Small intestine (tissue), 7 donors: Measurements from ENCODE around the gene HERPUD1. TPM values are rescaled to one million over a fixed set of nuclear protein-coding genes. Genes with fewer than 3 reads are reported as not detected.

ENCODE experiments used
- DNase-seq, 2 donors: peaks; one replicate each; pipeline versions ENCODE4 v3.0.0 to v3.0.0-alpha.2; 2013
- FAIRE-seq: peaks from 2 replicates; lab custom pipeline; 2012; peaks lifted over from hg19 to GRCh38; lab: Jason Lieb, UNC
- H3K27ac ChIP-seq, 3 donors: one replicate each; pipeline ENCODE4 v1.5.1; 2013; ENCODE audit warnings: low read length in 2 of 3, mild to moderate bottlenecking in 2 of 3, control low read depth in 1 of 3, inconsistent platforms in 1 of 3, low read depth in 1 of 3, moderate library complexity in 1 of 3
- H3K27me3 ChIP-seq, 3 donors: one replicate each; pipeline ENCODE4 v1.6.1; 2013; ENCODE audit warnings: low read length in 3 of 3, inconsistent platforms in 1 of 3; ENCODE audit not compliant: control insufficient read depth in 3 of 3, insufficient read depth in 3 of 3
- H3K36me3 ChIP-seq, 3 donors: one replicate each; pipeline ENCODE4 v1.6.1; 2013; ENCODE audit warnings: low read length in 3 of 3, inconsistent platforms in 1 of 3, low read depth in 1 of 3, mild to moderate bottlenecking in 1 of 3, moderate library complexity in 1 of 3; ENCODE audit not compliant: control insufficient read depth in 3 of 3, insufficient read depth in 2 of 3
- H3K4me1 ChIP-seq, 3 donors: one replicate each; pipeline ENCODE4 v1.6.1; 2013; ENCODE audit warnings: low read length in 2 of 3, inconsistent platforms in 1 of 3, low read depth in 1 of 3, mild to moderate bottlenecking in 1 of 3, moderate library complexity in 1 of 3; ENCODE audit not compliant: control insufficient read depth in 3 of 3, insufficient read depth in 2 of 3
- H3K4me3 ChIP-seq, 3 donors: one replicate each; pipeline ENCODE4 v1.5.1; 2013; ENCODE audit warnings: low read length in 3 of 3, control low read depth in 1 of 3, inconsistent platforms in 1 of 3, low read depth in 1 of 3, mild to moderate bottlenecking in 1 of 3, moderate library complexity in 1 of 3
- H3K9me3 ChIP-seq, 2 donors: one replicate each; pipeline ENCODE4 v1.6.1; 2013; ENCODE audit warnings: low read depth in 1 of 2, low read length in 1 of 2; ENCODE audit not compliant: control insufficient read depth in 2 of 2, insufficient read depth in 1 of 2
- WGBS, 3 donors: extraction: QIAGEN DNeasy Blood & Tissue Kit; methylation state at CpG; one replicate each; pipeline ENCODE4 v1.1.7; 2013; 5-methylcytosine and 5-hydroxymethylcytosine counted together
- polyA plus RNA-seq, 4 donors: library from polyadenylated mRNA; stranded (reverse) in 3 of 4; unstranded in 1 of 4; fragments of 200-250 nt in 3 of 4; fragments of 120-200 nt in 1 of 4; gene quantifications; one replicate each; pipeline versions ENCODE4 v1.2.1 to v1.2.3, GENCODE V29; 2013
- donor health status: healthy with polysubstance abuse.
- donor health status: control.
- donor health status: control.
- donor health status: Bipolar disorder and iron deficiency.
- donor health status: healthy.

HERPUD1 gene
- polyA plus RNA-seq, 4 donors: 25.9 to 129 (median 97.1) TPM

GRCh38 chr16:56950455-56950854 lies 18.5 kb downstream of the HERPUD1 start:
- H3K36me3 ChIP-seq: peaks cover 0 to 10% (median 6%) of the 10 kb centered on the region in 3 donors
- peaks cover 0 to 2% of the 10 kb centered on the region in 2 donors for H3K9me3 ChIP-seq
- no peak for FAIRE-seq
- no peaks in the 10 kb centered on the region for H3K4me1 ChIP-seq
- H3K27ac ChIP-seq: no peak overlapping the region
- no peaks in the 10 kb centered on the region for H3K27me3 ChIP-seq
- no peak overlapping the region for H3K4me3 ChIP-seq
- DNase-seq: no peak
- WGBS, 3 donors: 84 to 88% (median 85%) methylated on average over 7 of the region's 7 CpGs

GRCh38 chr16:56950881-56951771 lies 19.2 kb downstream of the HERPUD1 start:
- DNase-seq (peak; percentile 42 to 52), FAIRE-seq (no peak)
- Histone ChIP-seq H3K9me3 (peaks cover 0 to 2% of the 10 kb centered on the region in 2 donors), H3K27me3 (no peaks in the 10 kb centered on the region), H3K4me3 (no peak overlapping the region), H3K36me3 (peaks cover 0 to 7% (median 2%) of the 10 kb centered on the region in 3 donors), H3K27ac (no peak overlapping the region), H3K4me1 (no peaks in the 10 kb centered on the region)
- 58 to 59% (median 59%) methylated on average over 15 of the region's 15 CpGs for WGBS, 3 donors

DNA sequence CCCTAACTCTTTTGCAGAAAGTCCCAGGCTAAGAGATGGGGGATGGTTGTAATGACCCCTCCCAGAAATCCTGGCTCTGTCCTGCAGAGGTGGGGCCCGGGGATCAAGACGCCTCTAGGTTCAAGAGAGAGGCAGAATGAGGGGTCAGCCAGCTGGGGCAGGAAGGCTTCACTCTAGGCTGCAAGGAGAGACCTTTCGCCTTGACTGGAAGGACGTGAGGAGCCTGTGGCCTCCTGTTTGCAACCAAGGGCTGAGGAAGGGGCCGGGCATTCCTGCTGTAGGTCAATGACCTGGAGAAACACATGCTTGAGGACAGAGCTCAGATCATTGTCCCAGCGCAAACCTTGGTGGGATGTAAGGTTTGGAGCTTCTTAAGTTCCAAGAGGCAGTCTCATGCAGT lies 21.1 kb downstream of the HERPUD1 start:
- H3K4me3 ChIP-seq: no peak overlapping the region
- FAIRE-seq: no peak
- 79 to 86% (median 83%) methylated on average over 6 of the region's 6 CpGs for WGBS, 3 donors

DNA sequence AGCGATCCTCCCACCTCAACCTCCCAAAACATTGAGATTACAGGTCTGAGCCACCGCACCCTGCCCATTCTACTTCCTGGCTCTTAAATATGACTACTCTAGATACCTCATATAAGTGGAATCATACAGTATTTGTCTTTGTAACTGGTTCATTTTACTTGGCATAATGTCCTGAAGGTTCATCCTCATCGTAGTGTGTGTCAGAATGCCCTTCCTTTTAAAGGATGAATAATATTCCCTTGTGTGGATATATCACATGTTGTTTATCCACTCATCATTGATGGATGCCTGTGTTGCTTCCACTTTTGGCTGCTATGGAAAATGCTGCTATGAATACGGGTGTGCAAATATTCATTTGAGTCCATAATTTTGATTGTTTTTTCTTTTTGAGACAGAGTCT lies 24.1 kb downstream of the HERPUD1 start:
- DNase-seq (no peak), FAIRE-seq (no peak)
- Histone ChIP-seq H3K9me3 (peaks cover 0 to 2% of the 10 kb centered on the region in 2 donors), H3K4me1 (no peaks in the 10 kb centered on the region), H3K27ac (no peak overlapping the region), H3K4me3 (no peak overlapping the region), H3K27me3 (no peaks in the 10 kb centered on the region), H3K36me3 (no peaks in the 10 kb centered on the region)
- 85 to 91% (median 89%) methylated on average over 4 of the region's 4 CpGs for whole genome bisulfite sequencing, 3 donors

More for the DNA sequence above, 21.1 kb downstream of the HERPUD1 start:
- Histone ChIP-seq H3K4me1 (no peaks in the 10 kb centered on the region), H3K27ac (no peak overlapping the region), H3K27me3 (no peaks in the 10 kb centered on the region), H3K36me3 (no peaks in the 10 kb centered on the region), H3K9me3 (peaks cover 0 to 2% of the 10 kb centered on the region in 2 donors)
- no peak for DNase-seq

DNA sequence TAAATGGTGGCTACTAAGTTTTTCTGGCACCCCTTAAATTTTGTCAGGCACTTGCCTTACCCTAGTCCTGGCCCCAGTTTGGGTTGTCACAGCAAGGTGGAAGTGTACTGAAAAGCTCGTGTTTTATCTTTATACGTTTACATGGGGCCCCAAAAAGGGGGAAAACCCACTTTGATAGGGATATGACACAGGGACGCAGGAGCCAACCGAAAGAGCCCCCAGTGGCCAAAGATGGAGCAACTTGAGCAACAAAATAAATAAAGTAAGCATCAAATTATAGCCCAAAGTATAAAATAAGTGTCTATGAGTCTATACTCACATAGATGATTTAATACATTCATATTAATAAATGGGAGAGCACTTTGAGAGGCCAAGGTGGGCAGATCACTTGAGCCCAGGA lies 24.8 kb downstream of the HERPUD1 start:
- Histone ChIP-seq H3K27me3 (no peaks in the 10 kb centered on the region), H3K4me1 (no peaks in the 10 kb centered on the region), H3K27ac (no peak overlapping the region), H3K9me3 (peaks cover 0 to 2% of the 10 kb centered on the region in 2 donors), H3K4me3 (no peak overlapping the region), H3K36me3 (no peaks in the 10 kb centered on the region)
- 36 to 51% (median 44%) methylated on average over 4 of the region's 4 CpGs for WGBS, 3 donors
- DNase-seq (no peak), FAIRE-seq (no peak)

DNA sequence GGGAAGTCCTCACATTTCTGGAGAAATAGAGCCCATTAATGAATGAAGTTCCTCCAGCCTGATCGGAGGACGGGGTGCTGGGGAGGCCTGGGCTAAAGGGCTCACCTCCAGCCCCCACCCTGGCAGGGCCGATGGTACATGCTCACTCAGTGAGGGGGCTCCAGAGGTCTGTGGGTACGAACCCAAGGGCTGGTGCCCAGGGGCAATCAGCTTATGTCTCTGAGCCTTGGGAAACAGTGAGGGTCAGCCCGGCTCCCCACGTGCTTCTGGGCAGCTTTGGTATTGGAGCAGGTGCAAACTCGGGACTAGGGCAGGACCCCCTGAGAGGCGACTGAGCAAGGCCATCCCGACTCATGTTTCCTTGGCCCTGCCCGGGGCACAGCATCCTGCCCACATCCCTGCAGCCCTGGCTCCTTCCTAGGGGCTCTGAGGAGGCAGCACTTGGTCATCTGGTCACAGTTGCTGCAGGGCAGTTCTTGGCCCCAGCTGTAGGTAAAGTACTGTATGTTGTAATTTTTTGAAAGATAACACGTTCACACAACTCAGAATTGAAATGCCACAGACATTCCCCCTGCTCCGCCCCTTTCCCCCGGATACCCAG lies 28.8 kb downstream of the HERPUD1 start:
- Histone ChIP-seq H3K9me3 (no peaks in the 10 kb centered on the region), H3K36me3 (peaks cover 0 to 2% (median 0%) of the 10 kb centered on the region in 3 donors), H3K4me1 (no peaks in the 10 kb centered on the region), H3K27me3 (no peaks in the 10 kb centered on the region), H3K4me3 (no peak overlapping the region), H3K27ac (no peak overlapping the region)
- DNase-seq (no peak), FAIRE-seq (no peak)
- WGBS, 3 donors: 73 to 87% (median 74%) methylated on average over 13 of the region's 13 CpGs

DNA sequence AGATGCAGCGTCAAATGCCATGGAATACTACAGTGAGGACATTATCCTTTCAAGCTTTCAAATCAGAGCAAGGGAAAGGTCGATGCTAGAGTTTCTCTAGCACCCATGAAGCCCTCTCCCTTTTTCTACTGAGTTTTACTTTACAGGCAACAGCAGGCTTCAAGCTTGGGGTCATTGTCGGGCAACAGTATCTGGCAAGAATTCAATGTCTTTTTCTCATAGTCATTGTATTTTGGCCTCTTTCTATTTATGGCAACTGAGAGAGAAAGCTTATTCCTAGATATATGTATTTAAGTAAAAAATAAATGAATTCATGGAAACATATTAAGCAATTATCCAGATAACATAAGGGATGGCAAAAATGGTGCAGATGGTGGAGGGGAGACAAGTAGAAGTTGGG lies 29.4 kb downstream of the HERPUD1 start:
- no peak overlapping the region for H3K27ac ChIP-seq
- H3K4me1 ChIP-seq: no peaks in the 10 kb centered on the region
- H3K36me3 ChIP-seq: peaks cover 0 to 2% (median 0%) of the 10 kb centered on the region in 3 donors
- DNase-seq (no peak), FAIRE-seq (no peak)
- 58 to 85% (median 75%) methylated on average over 3 of the region's 3 CpGs for WGBS, 3 donors
- no peak overlapping the region for H3K4me3 ChIP-seq
- no peaks in the 10 kb centered on the region for H3K9me3 ChIP-seq
- H3K27me3 ChIP-seq: no peaks in the 10 kb centered on the region

GRCh38 chr16:56961851-56962281 lies 29.9 kb downstream of the HERPUD1 start, which contains the start of gene CETP:
Gene CETP (plus strand): TSS chr16:56961950. CDS start chr16:56961980, 30 bp downstream.
- DNase-seq (no peak), FAIRE-seq (no peak)
- H3K4me3 ChIP-seq: no peak within 1 kb of the TSS
- H3K4me1 ChIP-seq: no peaks in the 10 kb centered on the region
- WGBS, 3 donors: 79 to 88% (median 84%) methylated on average over 12 of the region's 12 CpGs
- H3K36me3 ChIP-seq: peaks cover 0 to 2% (median 0%) of the 10 kb centered on the region in 3 donors
- no peaks in the 10 kb centered on the region for H3K9me3 ChIP-seq
- H3K27ac ChIP-seq: peak within 1 kb of the TSS in 1 of 3 donors; percentile 8
- no peaks in the 10 kb centered on the region for H3K27me3 ChIP-seq
